Inferior parietal cortex (tissue), 1 donor: ENCODE results near the gene TYW1.
"Not testable (repeated sequence)": the region's sequence is repeated elsewhere in the genome, so short reads cannot be mapped to it uniquely, and the experiment has no call there.

Experiments used
- DNase-seq: peaks from one replicate; pipeline ENCODE4 v3.0.0-alpha.2; 2016; ENCODE audit errors: extremely low spot score

The TYW1 gene

DNA sequence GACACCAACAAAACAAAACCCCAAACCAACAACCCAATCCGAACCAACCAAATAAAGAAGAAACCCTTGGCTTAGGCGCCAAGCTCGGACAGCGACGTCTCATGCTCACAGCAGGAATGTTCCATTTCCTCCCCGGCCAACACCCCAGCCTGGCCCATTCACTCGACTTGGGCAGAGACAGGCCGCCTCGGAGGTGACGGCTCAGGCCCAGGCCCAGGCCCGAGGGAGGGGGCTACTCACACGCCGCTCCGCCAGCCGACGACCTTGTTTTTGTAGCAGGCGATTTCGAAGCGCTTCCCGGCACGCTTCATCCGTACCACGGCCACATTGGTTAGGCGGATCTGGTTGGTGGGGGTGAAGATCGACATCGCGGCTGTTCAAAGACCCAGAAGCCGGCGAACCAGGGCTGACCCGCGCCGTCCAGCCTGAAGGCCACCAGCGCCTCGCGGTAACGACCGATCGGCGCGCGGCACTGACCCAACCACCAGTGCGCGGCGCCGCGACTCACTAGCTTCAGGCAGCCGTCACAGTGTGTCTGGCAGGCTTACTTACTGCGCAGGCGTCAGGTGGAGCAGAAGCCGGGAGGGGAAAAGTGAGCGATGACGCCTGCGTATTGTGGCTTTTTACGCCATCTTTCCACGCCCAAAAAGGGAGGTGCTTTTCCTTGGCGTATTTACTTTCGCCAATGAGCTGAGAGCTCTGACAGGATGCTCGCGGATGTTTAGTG is 1.4 kb upstream of the TYW1 start, which contains the start of gene SBDS:
Gene SBDS, minus strand, starts transcription at position 537 of the 727 bp plus-strand sequence. Its CDS starts 169 bp downstream, at position 368.
- DNase-seq, result peak; percentile 99

DNA sequence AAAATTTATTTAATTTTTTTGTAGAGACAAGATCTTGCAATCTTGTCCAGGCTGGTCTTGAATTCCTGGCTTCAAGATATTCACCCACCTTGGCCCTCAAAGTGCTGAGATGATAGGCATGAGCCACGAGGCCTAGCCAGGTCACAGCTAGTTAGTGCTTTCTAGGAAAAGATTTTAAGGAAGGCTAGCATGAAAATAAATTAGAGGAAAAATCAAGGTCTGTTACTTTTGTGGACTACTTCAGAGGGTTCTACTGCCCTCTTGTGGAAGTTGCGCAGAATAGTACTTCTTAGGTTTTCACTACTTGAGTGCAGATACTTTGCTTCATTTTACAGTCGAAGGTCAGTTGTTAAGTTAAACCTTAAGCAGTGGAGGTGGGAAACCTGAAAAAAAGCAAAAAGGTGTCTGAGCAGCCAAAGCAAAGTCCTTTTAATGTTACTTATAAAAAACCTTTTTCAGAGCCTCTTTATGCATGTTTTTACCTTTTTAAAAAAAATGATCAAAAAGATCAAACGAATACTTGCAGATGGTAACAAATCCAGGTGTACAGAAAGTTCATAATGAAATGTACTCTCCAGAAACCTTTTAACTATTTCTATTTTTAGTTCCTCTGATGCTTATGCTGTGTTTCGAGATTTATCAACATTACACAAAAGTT is 4.1 kb downstream of the TYW1 start:
- peak; percentile 33 for DNase-seq

DNA sequence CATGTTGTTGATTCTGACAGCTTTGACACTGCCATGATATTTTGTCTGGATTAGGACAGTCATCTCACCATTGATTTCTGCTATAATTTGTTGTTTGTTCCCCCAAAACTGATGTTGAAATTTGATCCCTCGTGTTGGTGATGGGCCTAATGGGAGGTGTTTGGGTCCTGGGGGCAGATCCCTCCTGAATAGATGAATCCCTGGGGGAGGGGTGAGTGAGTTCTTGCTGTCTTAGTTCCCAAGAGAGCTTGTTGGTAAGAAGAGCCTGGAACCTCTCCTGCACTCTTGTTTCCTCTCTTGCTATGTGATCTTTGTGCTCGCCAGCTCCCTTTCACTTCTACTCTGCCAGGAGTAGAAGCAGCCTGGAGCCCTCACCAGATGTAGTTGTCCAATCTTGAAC is 7.5 kb downstream of the TYW1 start:
- DNase-seq, result not testable (repeated sequence)

DNA sequence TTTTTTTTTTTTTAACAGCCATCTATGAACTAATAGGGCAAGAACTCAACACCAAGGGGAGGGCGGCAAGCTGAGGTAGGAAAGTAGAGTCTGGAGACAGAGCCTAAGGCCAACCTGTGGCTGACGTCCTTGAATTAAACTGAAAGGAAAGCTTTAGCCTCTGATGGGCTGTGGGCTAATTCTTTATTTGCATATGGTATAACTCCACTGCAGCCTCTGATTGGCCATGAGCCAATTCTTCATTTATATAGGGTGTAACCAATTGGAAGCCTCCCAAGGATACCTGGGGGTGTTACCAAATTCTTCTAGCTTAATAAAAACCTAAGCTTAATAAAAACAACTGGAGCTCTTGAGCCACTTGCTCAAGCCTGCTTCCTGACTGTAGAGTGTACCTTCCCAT is 10.3 kb downstream of the TYW1 start:
- DNase-seq, result no peak

DNA sequence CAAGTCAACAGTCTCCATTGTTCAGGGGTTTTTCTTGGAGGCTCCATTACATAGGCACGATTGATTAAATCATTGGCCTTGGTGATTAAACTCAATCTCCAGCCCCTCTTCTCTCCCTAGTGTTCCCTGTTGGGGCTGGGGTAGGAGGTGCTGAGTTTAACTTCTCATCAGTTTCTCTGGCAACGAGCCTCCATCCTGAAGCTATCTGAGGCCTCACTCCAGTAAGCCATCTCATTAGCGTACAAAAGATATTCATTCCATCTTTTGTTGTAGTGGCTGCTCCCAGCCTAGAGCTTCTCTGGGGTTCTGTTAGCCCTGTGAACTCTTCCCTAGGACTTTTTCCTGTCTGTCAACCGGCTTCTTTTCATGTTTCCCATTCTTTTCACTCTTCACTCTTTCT is 11.6 kb downstream of the TYW1 start:
- DNase-seq, result no peak

DNA sequence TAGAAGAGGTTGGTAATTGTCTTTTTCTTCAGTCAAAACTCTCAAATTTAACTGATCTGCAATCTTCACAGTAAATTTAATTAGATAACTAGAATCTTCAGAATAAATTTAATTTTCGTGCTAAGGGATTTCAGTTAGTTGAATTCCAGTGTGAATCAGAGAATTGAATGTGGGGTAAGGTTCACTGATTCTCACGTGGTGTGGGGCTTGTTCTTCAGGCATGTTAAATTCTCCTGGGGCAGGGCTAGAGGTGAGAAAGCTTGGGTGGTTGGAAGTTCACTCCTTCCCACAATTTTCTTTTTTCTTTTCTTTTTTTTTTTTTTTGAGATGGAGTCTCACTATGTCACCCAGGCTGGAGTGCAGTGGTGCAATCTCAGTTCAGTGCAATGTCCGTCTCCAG is 13.0 kb downstream of the TYW1 start:
- DNase-seq, result not testable (repeated sequence)

DNA sequence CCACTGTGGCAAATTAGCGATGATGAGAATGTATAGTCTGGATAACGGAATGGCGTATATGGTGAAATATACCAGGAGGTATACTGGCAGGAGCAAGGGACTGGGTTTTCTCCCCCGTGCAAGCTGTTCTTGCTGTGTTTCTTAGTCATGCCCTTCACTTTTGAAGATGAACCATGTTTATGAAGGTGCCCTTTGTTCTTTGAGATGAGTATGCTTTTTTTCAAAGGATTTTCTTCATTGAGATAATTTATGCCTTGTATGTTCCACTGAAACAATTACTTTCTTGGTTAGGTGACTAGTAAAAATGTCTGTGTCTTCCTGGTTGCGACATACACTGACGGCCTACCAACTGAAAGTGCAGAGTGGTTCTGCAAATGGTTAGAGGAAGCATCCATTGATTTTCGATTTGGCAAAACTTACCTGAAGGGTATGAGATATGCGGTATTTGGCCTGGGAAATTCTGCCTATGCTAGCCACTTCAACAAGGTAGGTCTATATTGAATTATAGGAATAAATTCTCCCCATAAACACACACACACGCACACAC is 17.5 kb downstream of the TYW1 start:
- not testable (repeated sequence) for DNase-seq

DNA sequence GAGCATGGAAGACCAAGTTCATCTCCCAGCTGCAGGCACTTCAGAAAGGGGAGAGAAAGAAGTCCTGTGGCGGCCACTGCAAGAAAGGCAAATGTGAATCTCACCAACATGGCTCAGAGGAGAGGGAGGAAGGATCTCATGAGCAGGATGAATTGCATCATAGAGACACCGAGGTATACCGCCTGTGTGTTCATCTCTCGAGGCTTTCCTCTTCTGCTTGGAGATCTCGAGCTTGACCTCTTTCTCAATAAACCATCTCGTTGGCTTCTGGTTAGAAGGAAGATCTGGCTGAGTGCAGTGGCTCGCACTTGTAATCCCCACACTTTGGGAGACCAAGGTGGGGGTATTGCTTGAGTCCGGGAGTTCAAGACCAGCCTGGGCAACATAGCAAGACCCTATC is 21.3 kb downstream of the TYW1 start:
- not testable (repeated sequence) for DNase-seq

DNA sequence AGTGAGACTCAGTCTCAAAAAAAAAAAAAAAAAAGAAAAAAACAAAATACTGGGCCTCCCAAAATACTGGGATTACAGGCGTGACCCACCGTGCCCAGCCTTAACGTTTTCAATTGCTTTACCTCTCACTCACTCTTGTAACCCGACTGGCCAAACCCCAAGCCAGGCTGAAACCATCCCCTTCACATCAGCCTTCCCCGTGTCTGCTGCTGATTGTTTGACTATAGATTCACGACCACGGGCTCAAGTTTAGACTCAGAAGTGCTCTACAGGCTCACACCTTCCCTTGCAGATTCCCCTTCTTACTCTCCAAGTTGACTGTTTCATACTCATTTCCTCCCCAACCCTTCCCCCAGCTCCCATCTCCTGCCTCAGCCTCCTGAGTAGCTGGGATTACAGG is 22.3 kb downstream of the TYW1 start:
- DNase-seq, result no peak

DNA sequence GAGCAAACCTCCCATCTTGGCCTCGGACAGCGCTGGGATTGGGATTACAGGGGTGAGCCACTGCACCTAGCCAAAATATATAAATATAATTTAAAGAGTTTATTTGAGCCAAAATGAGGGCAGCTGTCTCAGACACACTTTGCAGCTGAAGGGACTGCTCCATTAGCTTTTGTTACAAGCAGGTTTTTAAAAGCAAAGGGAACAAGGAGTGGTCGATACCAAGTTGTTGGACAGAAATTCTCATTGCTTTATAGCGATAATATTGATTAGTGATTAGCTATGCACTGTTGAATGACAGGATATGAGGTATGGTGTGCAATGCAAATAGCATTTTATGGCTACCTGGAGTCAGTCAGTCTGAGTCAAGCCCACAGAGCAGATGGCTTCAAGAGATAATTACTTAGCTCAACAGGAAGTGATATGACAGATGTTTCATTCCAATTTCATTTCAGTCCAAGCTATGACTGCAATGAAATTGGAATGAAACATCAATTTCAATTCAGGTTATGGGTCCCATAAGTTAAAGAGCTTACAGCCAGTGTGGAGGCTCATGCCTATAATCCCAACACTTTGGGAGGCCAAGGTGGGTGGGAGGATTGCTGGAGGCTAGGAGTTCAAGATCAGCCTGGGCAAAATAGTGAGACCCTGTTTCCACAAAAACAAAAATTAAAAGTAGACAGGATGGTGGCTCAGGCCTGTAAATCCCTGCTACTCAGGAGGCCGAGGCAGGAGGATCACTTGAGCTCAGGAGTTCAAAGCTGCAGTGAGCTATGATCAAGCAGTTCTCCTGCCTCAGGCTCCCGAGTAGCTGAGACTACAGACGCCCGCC is 23.1 kb downstream of the TYW1 start:
- DNase-seq, result no peak

DNA sequence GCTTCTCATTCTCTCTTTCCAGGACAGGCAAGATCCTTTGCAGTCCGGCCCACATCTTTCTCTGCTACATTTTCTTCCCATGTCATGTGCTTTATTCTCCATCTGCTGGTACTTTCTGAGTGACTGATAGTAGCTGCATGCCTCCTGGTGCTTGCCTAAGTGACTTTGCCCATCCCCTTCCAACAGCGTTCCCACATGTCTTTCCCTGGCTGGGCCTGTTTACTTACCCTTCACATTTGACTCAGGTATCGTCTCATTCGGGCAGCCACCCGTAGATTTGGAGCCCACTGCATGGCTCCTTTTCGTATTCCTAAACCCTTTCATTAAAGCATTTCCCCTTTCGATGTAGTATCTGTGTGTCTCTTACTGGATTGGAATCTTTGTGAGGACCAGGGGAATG is 24.6 kb downstream of the TYW1 start:
- DNase-seq, result no peak

DNA sequence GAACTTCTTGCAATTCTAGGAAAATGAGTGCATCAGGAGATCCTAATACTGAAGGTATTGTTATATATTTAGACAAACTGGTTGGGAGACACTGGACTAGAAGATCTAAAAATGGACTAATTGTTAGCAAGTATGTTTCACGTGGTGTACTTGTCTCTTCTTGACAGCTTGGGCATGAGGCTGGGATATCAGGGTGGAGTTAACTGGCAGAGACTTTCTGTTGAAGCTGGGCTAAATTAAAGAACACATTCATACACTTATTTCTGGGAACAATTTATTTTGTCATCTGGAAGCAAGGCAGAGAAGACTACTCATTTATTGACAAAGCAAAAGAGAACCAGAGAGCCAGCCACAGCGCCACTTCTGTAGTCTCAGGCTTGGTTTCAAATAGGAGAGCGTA is 25.9 kb downstream of the TYW1 start:
- DNase-seq, result no peak

DNA sequence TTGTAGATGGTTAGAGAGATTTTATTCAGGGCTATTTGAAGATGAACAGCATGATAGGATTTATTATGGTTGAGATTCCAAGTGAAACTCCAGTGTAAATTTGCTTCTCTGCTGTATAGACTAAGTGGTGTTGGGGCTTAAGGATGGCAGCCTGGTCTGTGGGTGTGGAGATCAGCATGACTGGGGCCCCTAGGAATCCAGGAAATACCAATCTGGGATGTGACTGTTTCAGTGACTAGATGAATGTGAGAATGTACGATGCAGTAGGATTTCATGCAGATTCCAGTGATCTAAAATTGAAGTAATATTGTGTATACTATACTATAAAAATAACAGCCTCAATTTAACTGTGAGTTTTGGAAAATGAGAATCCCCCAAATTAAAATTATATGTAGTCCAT is 28.8 kb downstream of the TYW1 start:
- DNase-seq, result not testable (repeated sequence)

DNA sequence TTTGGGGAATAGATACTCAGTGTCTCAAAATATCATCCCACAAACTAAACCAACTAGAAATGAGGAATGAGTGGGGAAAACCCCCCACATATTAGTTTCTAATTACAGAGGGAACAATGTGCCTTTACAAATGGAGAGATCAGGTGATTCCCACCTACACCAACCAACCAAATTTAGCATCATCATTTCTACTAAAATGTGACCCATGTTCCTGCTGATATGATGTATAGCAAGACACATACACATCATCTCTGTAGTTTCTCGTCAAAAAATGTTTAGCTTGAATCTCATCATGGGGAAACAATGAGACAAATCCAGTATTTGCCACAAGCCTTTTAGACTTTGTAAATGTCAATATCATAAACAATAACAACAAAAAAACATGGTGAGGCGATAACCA is 35.1 kb downstream of the TYW1 start:
- DNase-seq, result not testable (repeated sequence)

DNA sequence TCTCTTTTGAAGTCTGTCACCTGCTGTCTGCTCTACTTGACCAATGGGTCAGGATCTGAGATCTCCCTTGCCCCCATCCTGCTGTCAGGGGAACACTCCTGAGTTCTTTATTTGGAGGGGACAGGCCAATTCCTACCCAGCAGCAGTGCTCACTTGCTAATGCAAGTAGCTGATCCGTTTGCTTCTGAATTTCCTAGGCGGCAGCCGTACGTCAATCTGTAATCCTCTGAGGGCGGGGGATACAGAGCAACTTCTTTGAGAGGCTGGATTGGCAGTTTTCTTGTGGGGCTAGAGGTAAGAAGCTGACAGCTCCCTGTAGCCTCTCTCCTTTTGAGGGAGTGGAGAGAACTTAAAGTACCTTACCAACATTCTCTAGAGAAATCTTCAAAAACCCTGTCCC is 36.6 kb downstream of the TYW1 start:
- no peak for DNase-seq

DNA sequence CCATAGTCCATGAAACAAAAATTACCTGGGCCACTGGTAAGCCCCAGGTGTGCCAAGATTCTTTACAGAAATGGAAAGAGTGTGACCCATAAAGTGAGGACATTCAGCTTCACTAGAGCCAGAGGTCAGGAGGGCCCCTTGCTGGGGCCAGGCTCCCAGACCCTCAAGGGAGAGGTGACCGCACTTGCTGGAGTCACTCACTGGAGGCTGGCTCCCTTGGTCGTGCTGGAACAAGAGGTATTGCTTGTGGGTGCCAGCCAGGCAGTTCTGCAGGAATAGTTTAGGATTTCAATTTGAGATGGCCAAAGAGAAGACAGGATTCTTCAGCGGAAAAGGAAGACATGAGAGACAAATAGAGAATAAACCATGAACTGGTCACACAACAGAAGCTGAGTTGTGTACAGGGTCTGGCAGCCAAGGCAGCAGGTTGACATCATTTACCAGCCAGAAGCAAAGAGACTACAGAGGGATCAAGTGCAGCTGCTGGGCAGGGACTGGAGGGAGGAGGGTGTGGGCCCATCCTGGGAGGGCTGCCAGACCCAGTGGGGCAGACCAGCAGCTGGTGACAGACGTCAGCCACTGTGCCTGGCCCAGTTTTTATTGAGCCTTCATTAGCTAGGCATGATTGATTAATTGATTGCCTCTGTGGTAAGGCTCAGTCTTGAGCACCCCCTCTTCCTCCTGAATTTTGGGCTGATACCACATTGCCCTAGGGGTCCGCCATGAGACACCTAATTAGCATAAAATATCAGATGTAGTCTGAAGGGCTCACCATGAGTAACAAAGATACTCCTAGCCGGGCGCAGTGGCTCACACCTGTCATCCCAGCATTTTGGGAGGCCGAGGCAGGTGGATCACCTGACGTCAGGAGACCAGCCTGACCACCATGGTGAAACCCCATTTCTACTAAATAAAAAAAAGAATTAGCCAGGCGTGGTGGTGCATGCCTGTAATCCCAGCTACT is 40.1 kb downstream of the TYW1 start:
- not testable (repeated sequence) for DNase-seq

DNA sequence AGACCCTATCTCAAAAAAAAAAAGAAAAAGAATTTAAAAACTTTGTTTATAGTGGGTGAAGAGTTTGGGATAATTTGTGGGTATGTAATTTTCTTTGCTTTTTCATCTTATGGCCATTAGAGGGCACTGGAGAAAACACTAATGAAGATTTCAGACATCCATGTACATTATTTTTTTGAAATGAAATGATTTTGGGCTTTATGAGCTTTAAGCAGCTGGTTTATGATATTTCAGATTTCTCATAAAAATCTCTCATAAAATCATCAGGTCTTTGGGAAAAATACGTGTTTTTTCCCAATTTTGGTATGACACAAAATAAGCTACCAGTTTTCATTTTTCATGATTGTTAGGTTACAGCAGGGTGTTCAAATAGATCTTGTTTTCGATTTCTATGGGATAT is 44.2 kb downstream of the TYW1 start:
- not testable (repeated sequence) for DNase-seq

DNA sequence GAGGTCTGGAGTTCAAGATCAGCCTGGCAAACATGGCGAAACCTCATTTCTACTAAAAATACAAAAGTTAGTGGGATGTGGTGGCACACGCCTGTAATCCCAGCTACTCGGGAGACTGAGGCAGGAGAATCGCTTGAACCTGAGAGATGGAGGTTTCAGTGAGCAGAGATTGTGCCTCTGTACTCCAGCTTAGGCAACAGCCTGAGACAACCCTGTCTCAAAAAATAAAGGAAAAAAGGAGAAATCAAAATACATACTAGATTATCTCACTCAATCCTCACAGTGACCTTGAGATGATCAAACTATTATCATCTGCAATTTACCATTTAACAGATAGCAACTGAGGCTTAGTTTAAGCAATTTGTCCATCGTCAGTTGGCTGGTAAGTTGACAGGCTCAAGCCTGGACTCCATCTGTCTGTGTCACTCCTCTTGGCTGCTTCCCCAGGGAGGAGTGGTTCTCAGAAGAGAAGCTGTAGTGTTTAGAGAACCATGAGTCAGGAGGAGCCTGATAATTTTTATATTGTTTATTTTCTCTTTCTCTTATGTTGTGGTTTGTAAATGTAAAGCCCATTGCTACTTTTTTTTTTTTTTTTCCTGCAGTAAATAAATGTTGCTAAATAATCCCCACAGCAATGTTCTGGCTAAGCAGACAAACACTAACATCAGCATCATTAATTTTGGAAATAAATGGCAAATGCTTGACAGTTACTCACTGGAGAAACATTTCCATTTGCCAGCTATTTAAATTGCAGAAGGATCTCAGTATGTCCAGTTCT is 46.3 kb downstream of the TYW1 start:
- DNase-seq, result peak; percentile 74

DNA sequence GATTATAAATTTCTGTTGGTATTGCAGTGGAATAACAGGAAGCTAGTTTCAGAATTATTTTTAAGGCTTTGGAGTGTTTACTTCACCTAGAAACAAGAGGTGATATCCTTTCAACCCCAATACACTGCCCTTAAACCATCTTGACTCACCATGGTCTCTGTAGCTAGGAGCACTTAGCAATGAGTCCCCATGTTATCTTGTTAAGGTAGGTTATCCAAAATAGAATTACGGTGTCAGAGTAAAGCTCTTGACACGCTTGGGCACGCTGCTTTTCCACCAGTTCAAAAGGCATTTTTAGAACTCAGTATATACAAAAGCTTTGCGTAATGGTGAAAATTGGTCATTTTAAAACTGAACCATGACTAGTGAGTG is 46.9 kb downstream of the TYW1 start:
- DNase-seq, result not testable (repeated sequence)

DNA sequence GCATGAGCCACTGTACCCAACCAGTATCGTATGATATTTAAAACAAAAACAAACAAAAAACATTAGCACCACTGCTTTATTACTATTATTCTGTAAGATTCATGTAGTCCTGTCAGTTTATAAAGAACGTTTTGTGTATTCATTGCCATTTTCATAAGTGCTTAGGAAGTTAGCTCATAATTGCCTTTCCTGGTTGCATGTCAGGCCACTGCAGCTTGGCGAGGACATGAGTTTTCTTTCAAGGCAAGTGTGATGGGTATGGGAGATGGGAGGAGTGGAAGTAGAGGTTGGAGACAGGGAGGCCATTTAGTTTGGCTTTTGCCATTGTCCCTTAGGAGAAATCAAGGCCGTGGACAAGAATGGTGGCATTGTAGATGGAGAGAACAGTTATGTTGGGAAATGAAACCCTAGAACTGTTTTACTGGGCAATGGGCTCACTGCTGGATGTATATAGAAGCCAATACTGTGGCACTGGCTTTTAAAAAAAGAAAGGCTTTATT is 48.9 kb downstream of the TYW1 start:
- no peak for DNase-seq
